Endothelial cell of umbilical vein (primary cell): Measurements from ENCODE around the gene CCDC107.

ENCODE experiments used
- EZH2 ChIP-seq: IDR thresholded peaks from 2 replicates; pipeline ENCODE4 v1.6.1; 2012; ENCODE audit warnings: borderline replicate concordance, low read depth, mild to moderate bottlenecking, moderate library complexity, low read length, inconsistent platforms; ENCODE audit not compliant: severe bottlenecking
- FOS ChIP-seq: IDR thresholded peaks from 2 replicates; pipeline ENCODE4 v1.6.1; 2011; ENCODE audit warnings: mild to moderate bottlenecking, low read length, moderate library complexity, borderline replicate concordance; ENCODE audit not compliant: insufficient read depth
- GATA2 ChIP-seq: IDR thresholded peaks from 2 replicates; pipeline ENCODE4 v1.7.0; 2011; ENCODE audit warnings: low read depth, mild to moderate bottlenecking, moderate library complexity, mixed read lengths, low read length; ENCODE audit not compliant: insufficient read length, insufficient read depth
- JUN ChIP-seq: IDR thresholded peaks from 2 replicates; pipeline ENCODE4 v1.6.1; 2011; ENCODE audit warnings: borderline replicate concordance, low read depth; ENCODE audit not compliant: insufficient read length, insufficient read depth
- MYC ChIP-seq: IDR thresholded peaks from one replicate; pipeline ENCODE4 v1.6.1; 2011; ENCODE audit warnings: mild to moderate bottlenecking, low read depth, low read length
- POLR2A ChIP-seq: IDR thresholded peaks from 2 replicates; pipeline ENCODE4 v1.6.1; 2012; ENCODE audit warnings: low read depth, mild to moderate bottlenecking, control low read depth, low read length
- POLR2AphosphoS5 ChIP-seq: IDR thresholded peaks from 2 replicates; pipeline ENCODE4 v1.6.1; 2012; ENCODE audit warnings: low read depth, mild to moderate bottlenecking, control low read depth, low read length, moderate library complexity; ENCODE audit not compliant: insufficient read depth
- TF ChIP-seq, protein P1 (sequence below), 2 donors: IDR thresholded peaks; 1 replicate in 1 of 2; 2 replicates in 1 of 2; pipeline ENCODE4 v1.5.1; 2011; ENCODE audit warnings: low read length in 2 of 2, mild to moderate bottlenecking in 2 of 2, moderate library complexity in 2 of 2, control low read depth in 1 of 2, inconsistent platforms in 1 of 2, low read depth in 1 of 2; ENCODE audit not compliant: insufficient read depth in 1 of 2; ENCODE audit errors: extremely low read depth in 1 of 2
- TF ChIP-seq, protein P2 (sequence below): IDR thresholded peaks from 2 replicates; pipeline ENCODE4 v1.6.1; 2011; ENCODE audit not compliant: insufficient read depth, insufficient read length

DNA sequence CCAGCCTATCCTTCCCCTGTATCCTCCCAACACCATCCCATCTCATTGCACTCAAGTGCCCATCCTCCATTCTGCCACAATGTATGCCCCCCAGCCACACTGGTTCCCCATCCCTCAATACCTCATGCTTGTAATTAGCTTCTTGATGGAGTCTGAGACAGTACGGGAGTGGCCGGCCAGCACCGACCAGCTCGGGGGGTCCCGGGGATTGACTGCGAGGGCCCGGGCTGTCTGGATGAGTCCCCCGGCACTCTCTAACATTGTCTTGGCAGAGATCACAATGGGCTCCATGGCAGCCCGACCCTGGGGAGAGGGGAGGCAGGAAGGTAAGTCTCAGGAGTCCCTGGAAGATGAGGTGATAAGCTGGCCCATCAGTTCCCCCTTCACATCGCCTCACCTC lies 48.9 kb downstream of the CCDC107 start:
- TF ChIP-seq, protein P1, sequence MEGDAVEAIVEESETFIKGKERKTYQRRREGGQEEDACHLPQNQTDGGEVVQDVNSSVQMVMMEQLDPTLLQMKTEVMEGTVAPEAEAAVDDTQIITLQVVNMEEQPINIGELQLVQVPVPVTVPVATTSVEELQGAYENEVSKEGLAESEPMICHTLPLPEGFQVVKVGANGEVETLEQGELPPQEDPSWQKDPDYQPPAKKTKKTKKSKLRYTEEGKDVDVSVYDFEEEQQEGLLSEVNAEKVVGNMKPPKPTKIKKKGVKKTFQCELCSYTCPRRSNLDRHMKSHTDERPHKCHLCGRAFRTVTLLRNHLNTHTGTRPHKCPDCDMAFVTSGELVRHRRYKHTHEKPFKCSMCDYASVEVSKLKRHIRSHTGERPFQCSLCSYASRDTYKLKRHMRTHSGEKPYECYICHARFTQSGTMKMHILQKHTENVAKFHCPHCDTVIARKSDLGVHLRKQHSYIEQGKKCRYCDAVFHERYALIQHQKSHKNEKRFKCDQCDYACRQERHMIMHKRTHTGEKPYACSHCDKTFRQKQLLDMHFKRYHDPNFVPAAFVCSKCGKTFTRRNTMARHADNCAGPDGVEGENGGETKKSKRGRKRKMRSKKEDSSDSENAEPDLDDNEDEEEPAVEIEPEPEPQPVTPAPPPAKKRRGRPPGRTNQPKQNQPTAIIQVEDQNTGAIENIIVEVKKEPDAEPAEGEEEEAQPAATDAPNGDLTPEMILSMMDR (IDR thresholded peaks at IDR 0.05; ENCODE audit: extremely low read depth in 1 of 2, insufficient read depth in 1 of 2, low read depth in 1 of 2, low read length in 2 of 2): no peak
- no peak for TF ChIP-seq EZH2
- TF ChIP-seq POLR2A: no peak
- no peak for TF ChIP-seq JUN
- TF ChIP-seq POLR2AphosphoS5: no peak
- TF ChIP-seq, protein P2, sequence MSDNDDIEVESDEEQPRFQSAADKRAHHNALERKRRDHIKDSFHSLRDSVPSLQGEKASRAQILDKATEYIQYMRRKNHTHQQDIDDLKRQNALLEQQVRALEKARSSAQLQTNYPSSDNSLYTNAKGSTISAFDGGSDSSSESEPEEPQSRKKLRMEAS: no peak
- no peak for TF ChIP-seq FOS
- no peak for TF ChIP-seq MYC
- TF ChIP-seq GATA2: no peak
